Measurements from ENCODE around the gene OSBP2.

DNA sequence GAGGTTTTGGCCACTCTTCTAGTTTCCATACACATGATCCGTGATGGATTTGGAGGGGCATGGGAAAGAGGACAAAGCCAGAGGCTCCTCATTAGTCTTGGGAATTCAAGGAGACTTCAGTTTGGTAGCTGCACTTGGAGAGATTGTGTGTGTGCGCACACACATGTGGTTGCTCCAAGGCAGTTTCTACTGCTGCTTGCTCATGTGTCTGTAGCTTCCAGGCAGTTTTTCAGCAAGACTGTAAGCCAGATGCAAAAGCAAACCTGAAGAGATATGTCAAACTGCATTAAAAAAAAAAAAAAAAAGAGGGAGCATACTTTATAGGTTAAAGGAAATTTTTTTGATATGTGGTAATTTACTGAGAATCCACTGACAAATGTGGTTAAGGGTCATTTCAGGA, 95.7 kb downstream of the OSBP2 start:
- TF ChIP-seq, protein P1, sequence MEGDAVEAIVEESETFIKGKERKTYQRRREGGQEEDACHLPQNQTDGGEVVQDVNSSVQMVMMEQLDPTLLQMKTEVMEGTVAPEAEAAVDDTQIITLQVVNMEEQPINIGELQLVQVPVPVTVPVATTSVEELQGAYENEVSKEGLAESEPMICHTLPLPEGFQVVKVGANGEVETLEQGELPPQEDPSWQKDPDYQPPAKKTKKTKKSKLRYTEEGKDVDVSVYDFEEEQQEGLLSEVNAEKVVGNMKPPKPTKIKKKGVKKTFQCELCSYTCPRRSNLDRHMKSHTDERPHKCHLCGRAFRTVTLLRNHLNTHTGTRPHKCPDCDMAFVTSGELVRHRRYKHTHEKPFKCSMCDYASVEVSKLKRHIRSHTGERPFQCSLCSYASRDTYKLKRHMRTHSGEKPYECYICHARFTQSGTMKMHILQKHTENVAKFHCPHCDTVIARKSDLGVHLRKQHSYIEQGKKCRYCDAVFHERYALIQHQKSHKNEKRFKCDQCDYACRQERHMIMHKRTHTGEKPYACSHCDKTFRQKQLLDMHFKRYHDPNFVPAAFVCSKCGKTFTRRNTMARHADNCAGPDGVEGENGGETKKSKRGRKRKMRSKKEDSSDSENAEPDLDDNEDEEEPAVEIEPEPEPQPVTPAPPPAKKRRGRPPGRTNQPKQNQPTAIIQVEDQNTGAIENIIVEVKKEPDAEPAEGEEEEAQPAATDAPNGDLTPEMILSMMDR (conservative IDR thresholded peaks at IDR 0.05), result no peak
- no peak for TF ChIP-seq EZH2 (IDR thresholded peaks at IDR 0.05; ENCODE audit: low read depth)

Measured in PC-9 (cell line).